IPS-15b (cell line): ENCODE results near the gene GNPAT.

Source experiments
- H3K27me3 ChIP-seq: one replicate; pipeline ENCODE4 v1.6.1; 2013; ENCODE audit warnings: low read length; ENCODE audit not compliant: control insufficient read depth, insufficient read depth
- H3K36me3 ChIP-seq: one replicate; pipeline ENCODE4 v1.6.1; 2013; ENCODE audit warnings: low read length; ENCODE audit not compliant: control insufficient read depth, insufficient read depth
- H3K4me1 ChIP-seq: one replicate; pipeline ENCODE4 v1.6.1; 2013; ENCODE audit warnings: mild to moderate bottlenecking, low read length; ENCODE audit not compliant: control insufficient read depth, insufficient read depth
- H3K4me3 ChIP-seq: one replicate; pipeline ENCODE4 v1.5.1; 2013; ENCODE audit warnings: low read depth, low read length
- H3K9ac ChIP-seq: one replicate; pipeline ENCODE4 v1.6.1; 2013; ENCODE audit warnings: low read depth, mild to moderate bottlenecking, low read length
- H3K9me3 ChIP-seq: one replicate; pipeline ENCODE4 v1.6.1; 2013; ENCODE audit warnings: mild to moderate bottlenecking, low read length; ENCODE audit not compliant: control insufficient read depth, insufficient read depth

GNPAT gene

DNA sequence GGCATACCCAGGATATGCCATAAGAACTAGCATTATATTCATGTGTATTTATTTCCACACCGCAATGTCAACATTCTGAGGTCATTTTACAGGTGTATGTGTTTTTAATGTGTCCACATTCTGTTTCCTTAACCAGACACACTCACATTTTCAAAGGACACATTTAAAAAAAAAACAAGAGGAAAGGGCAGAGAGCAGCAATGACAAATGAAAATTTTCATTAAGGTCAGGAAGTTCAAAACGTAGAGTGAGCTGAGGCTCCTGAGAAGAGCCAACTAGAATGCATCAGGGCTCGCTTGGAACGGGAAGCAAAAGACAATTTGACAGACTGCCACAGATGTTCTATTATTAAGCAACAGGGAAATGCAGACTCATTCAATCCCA lies 4.8 kb upstream of the GNPAT start:
- Histone ChIP-seq H3K36me3 (no peaks in the 10 kb centered on the region), H3K4me1 (no peaks in the 10 kb centered on the region), H3K9ac (no peak overlapping the region)

GRCh38 chr1:231236938-231237337 lies 4.1 kb upstream of the GNPAT start:
- H3K9ac ChIP-seq = no peak overlapping the region
- H3K4me1 ChIP-seq = no peaks in the 10 kb centered on the region
- no peak overlapping the region for H3K4me3 ChIP-seq
- H3K27me3 ChIP-seq = no peaks in the 10 kb centered on the region
- no peaks in the 10 kb centered on the region for H3K36me3 ChIP-seq
- no peaks in the 10 kb centered on the region for H3K9me3 ChIP-seq

More for the DNA sequence above, 4.8 kb upstream of the GNPAT start:
- no peaks in the 10 kb centered on the region for H3K9me3 ChIP-seq
- H3K4me3 ChIP-seq = no peak overlapping the region
- H3K27me3 ChIP-seq = no peaks in the 10 kb centered on the region

GRCh38 chr1:231238298-231238697 lies 2.7 kb upstream of the GNPAT start:
- no peaks in the 10 kb centered on the region for H3K9me3 ChIP-seq
- H3K9ac ChIP-seq = no peak overlapping the region
- no peaks in the 10 kb centered on the region for H3K36me3 ChIP-seq
- no peaks in the 10 kb centered on the region for H3K4me1 ChIP-seq
- H3K27me3 ChIP-seq = no peaks in the 10 kb centered on the region
- H3K4me3 ChIP-seq = no peak overlapping the region

DNA sequence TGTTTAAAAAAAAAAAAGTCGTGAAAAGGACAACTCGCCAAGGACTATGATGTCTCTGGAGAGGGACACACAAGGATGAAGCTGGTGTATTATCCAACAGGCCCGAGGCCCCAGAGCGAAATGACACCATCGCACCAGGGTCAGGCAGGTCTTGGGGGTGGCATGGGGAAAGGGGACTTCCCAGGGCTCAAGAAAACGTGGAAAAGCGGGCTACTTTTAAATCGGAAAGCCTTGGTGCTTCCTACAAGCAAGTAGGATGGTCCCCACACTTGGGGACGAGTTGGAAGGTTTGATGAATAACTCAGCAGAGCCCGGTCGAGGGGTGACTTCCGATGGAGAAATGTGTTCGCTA lies 505 bp upstream of the GNPAT start:
- Histone ChIP-seq H3K36me3 (no peaks in the 10 kb centered on the region), H3K9me3 (no peaks in the 10 kb centered on the region), H3K4me3 (peak overlapping the region; percentile 85), H3K4me1 (no peaks in the 10 kb centered on the region), H3K9ac (peak overlapping the region; percentile 54), H3K27me3 (no peaks in the 10 kb centered on the region)

GRCh38 chr1:231241750-231242149 lies 738 bp downstream of the GNPAT start:
- H3K9me3 ChIP-seq = no peaks in the 10 kb centered on the region
- no peaks in the 10 kb centered on the region for H3K27me3 ChIP-seq
- H3K9ac ChIP-seq = no peak overlapping the region
- peak overlapping the region; percentile 85 for H3K4me3 ChIP-seq
- H3K4me1 ChIP-seq = no peaks in the 10 kb centered on the region
- H3K36me3 ChIP-seq = no peaks in the 10 kb centered on the region

DNA sequence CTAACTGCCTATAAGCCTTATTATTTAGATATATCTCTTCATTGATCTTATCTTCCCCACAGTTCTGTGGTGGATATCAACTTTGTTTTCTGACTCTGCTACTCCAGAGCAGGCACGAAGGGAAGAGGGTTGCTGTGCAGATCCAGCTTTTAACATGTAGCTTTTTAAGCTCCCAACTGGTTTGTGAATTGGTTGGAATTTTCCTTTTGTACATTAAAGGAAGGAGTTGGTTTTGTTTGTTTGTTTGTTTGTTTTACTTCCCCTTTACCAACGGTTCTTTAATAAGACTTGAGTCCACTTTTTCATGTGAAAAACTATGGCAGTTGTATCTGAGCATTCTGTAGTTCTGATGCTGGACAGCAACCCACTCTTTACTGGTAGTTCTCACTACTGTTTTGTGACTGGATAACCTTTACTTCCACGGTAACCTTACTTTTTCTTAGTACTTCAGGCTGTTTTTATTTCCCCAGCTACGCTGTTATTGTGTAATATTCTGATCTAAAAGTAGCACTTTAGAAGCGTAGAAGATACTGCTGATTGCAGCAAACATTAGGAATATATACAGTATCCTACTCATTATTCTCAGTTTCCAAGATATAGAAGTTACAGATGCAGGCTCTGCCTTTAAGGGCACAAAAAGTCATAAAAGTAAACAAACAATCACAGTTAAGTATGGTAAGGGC lies 1.6 kb downstream of the GNPAT start:
- Histone ChIP-seq H3K27me3 (no peaks in the 10 kb centered on the region), H3K36me3 (no peaks in the 10 kb centered on the region), H3K9me3 (no peaks in the 10 kb centered on the region), H3K4me3 (no peak overlapping the region), H3K9ac (no peak overlapping the region), H3K4me1 (no peaks in the 10 kb centered on the region)

DNA sequence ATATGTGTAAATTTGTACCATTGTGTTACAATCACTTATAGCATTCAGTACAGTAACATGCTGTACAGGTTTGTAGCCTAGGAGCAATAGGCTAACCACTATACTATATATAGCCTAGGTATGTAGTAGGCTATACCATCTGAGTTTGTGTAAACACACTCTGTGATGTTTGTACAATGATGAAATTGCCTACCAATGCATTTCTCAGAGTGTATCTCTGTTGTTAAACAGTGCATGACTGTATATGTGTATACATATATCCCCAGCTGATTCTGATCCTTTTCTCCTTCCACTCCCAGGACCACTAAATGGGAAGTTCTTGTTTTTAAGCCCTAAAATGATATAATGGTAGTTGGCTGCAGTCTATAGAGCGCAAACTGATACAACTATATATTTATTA lies 7.8 kb downstream of the GNPAT start:
- Histone ChIP-seq H3K4me1 (no peaks in the 10 kb centered on the region), H3K36me3 (no peaks in the 10 kb centered on the region), H3K4me3 (no peak overlapping the region), H3K27me3 (no peaks in the 10 kb centered on the region), H3K9me3 (no peaks in the 10 kb centered on the region), H3K9ac (no peak overlapping the region)

DNA sequence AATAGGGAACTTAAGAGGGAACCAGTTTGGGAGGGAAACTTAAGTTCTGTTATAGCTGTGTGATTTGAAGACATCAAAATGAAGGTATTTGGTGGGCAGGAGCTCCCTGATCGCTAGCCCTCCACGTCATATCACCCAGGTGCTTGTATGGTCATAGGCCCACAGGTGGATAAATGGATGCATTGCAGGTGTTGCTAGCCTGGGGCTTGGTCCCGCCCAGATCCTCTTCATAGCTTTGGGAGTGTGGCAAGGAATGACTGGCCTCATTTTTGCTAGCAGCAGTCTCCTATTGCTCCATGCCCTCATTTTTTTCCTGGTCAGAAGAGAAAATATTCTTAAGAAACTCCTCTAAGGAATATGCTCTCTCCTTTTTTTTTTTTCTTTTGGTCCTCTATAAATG lies 11.3 kb downstream of the GNPAT start:
- H3K27me3 ChIP-seq = no peaks in the 10 kb centered on the region
- H3K9ac ChIP-seq = no peak overlapping the region
- H3K36me3 ChIP-seq = no peaks in the 10 kb centered on the region
- H3K4me3 ChIP-seq = no peak overlapping the region
- H3K4me1 ChIP-seq = no peaks in the 10 kb centered on the region
- H3K9me3 ChIP-seq = no peaks in the 10 kb centered on the region

- Histone ChIP-seq H3K9ac (no peak overlapping the region), H3K4me1 (no peaks in the 10 kb centered on the region), H3K9me3 (no peaks in the 10 kb centered on the region), H3K36me3 (no peaks in the 10 kb centered on the region), H3K27me3 (no peaks in the 10 kb centered on the region), H3K4me3 (no peak overlapping the region)
Observed at GRCh38 chr1:231260351-231260750, 19.3 kb downstream of the GNPAT start.

DNA sequence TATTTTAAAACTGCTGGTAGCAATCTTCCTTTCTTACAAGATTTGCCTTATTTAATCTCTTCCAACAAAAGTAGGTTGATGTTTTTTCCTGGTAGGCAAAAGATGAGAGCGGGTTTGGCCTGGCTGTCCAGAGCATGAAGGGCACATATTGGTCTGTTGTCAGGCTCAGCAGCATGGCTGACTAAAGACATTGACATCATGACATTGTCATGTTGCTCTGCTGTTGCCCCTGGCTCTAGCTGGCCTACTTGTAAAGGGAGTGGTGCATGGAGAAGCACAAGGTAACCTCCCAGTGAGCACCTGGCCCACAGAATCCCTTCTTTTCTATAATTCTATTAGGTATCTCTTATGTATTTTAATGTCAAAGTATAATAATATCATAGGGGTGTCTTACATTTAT lies 23.6 kb downstream of the GNPAT start:
- no peak overlapping the region for H3K9ac ChIP-seq
- no peaks in the 10 kb centered on the region for H3K9me3 ChIP-seq
- H3K36me3 ChIP-seq = no peaks in the 10 kb centered on the region
- H3K4me1 ChIP-seq = no peaks in the 10 kb centered on the region
- no peak overlapping the region for H3K4me3 ChIP-seq
- no peaks in the 10 kb centered on the region for H3K27me3 ChIP-seq

DNA sequence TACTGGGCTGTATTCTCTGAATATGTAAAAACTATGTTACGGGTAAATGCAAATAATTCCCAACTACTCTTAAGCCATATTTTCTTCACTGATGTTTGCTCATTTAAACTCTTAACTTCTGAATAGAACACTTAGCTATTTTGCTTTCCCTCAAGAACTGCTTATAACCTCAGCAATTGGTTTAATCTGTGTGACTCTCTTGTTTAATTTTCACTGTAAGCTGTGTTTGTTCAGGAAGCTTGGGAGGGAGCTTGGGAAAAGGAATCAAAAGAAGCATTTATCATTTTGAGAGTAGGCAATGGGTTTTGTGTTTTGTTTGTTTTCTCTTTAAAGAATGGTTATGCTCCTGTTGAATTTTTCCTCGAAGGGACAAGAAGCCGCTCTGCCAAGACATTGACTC lies 24.4 kb downstream of the GNPAT start:
- no peaks in the 10 kb centered on the region for H3K9me3 ChIP-seq
- no peaks in the 10 kb centered on the region for H3K27me3 ChIP-seq
- no peak overlapping the region for H3K9ac ChIP-seq
- H3K4me1 ChIP-seq = no peaks in the 10 kb centered on the region
- no peaks in the 10 kb centered on the region for H3K36me3 ChIP-seq
- no peak overlapping the region for H3K4me3 ChIP-seq

DNA sequence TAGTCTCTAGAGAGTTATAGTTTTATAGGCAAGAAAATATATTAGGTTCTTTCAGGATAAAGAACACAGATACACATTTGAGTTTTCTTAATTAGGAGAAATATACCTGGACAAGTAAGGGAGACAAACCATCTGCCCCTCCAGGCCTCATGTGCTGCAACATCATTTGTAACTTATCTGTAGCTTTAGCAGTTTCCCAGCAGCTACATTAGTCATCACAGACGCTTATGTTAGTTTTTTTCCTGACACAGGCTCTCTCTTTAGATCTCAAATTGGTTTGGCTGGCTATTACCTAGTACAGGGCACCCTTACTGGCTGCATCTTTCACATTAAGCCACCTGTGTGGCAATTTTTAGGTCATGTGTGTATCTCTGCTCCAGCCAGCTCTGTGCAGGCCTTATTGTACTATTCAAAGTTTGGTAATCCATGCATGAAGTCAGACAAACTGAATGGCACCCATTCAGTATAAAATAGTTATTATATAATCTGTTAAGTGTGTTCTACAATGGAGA lies 25.9 kb downstream of the GNPAT start:
- no peak overlapping the region for H3K9ac ChIP-seq
- no peaks in the 10 kb centered on the region for H3K4me1 ChIP-seq
- no peaks in the 10 kb centered on the region for H3K9me3 ChIP-seq
- H3K27me3 ChIP-seq = no peaks in the 10 kb centered on the region
- H3K36me3 ChIP-seq = no peaks in the 10 kb centered on the region
- H3K4me3 ChIP-seq = no peak overlapping the region
